ENCODE measurements around the gene SKIL. TPM values are rescaled to one million over a fixed set of nuclear protein-coding genes. Genes with fewer than 3 reads are reported as not detected.

SKIL gene
- total RNA-seq, 2 experiments from 2014 or later: 20.9 to 22.7 TPM

DNA sequence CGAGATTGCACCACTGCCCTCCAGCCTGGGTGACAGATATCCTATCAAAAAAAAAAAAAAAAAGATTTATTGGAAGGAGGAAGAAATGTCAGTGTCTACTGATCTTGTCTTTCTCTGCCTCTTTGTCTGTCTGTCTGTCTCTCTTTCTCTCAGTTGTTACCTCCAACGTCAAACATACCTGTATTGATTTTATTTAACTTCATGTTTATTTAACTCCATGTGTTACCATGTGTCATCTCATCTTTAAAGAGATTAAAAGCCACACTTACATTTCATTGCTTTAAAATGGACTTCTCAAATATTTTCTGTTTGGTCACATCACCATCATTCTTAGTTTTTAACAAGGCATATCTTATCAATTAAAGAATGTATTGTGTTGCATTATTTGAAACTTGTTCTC, 70.6 kb downstream of the SKIL start:
- CTCF ChIA-PET: interaction anchor here (1.7 kb wide), 1 partner anchor 383 kb away, joined by 5 read pairs; no protein-coding TSS in a partner anchor
- Mint-ChIP-seq H3K9me3 (no peaks in the 10 kb centered on the region), H3K27me3 (peaks cover 2% of the 10 kb centered on the region), H3K27ac (no peak overlapping the region), H3K4me3 (no peak overlapping the region), H3K36me3 (no peaks in the 10 kb centered on the region), H3K4me1 (ENCODE audit: low read depth) (peaks cover 17% of the 10 kb centered on the region)
- POLR2A ChIA-PET: no interaction called here
- intact Hi-C loops (cut with micrococcal nuclease): loop anchor here (10.0 kb wide), 1 partner anchor 663 kb away; the partner anchor contains the start of genes ACTRT3 and TERC
- no peak for DNase-seq

DNA sequence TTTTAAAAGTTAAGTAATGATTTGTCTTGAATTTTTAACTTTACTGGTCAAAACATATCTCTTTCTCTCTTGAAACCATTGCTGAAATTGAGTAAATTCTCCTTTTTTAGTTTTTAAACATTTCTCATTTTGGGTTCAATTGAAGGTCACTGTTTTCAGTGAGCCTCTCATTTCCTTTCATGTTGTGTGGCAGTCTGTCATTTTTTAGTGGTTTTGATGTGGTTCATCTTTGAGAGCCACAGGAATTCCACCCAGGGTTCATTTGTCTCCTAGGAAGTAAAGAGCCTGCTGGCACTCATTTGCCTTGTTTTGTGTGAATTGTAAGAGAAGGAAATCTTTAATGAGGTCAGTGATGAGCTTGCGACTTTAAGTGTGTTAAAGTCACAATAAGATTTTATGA, 71.5 kb downstream of the SKIL start:
- Mint-ChIP-seq H3K27ac (no peak overlapping the region), H3K27me3 (peaks cover 2% of the 10 kb centered on the region), H3K4me1 (ENCODE audit: low read depth) (peaks cover 17% of the 10 kb centered on the region), H3K9me3 (no peaks in the 10 kb centered on the region), H3K4me3 (no peak overlapping the region), H3K36me3 (no peaks in the 10 kb centered on the region)
- CTCF ChIA-PET: interaction anchor here (1.7 kb wide), 1 partner anchor 383 kb away, joined by 5 read pairs; no protein-coding TSS in a partner anchor
- no peak for DNase-seq
- intact Hi-C loops (cut with micrococcal nuclease): loop anchor here (10.0 kb wide), 1 partner anchor 664 kb away; the partner anchor contains the start of genes ACTRT3 and TERC
- POLR2A ChIA-PET: no interaction called here

DNA sequence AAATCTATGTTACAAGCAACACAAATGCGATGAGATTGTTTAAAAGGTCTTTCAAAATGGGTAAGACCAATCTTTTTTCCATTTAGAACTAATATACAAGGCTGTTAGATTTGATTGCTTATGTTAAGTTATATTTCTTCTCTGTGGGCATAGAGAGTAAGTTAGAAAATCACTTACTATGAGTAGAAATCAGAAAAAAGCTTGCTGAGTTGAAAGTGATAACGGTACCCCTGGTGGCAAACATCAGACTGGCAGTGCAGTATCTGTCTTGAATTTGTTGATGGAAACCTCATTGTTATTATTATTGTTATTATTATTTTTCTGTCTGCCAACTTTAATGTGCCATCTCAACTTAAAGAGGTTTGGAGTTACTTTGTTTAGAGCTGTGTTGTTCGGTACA, 73.5 kb downstream of the SKIL start:
- POLR2A ChIA-PET: no interaction called here

DNA sequence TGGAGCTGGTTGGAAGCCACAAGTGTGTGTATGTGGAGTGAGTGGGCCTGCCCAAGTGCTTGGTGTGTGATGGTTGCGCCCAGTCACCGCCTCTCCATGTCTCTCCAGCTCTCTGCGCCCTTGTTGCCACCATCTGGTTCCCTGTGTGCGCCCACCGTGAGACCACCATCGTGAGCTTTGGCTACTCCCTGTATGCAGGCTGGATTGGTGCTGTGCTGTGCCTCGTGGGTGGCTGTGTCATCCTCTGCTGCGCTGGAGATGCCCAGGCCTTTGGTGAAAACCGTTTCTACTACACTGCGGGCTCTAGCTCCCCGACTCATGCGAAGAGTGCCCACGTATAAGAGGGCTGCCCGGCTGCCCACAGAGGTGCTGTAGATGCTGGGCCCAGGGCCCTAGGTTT, 74.9 kb downstream of the SKIL start:
- POLR2A ChIA-PET: no interaction called here
- no peaks in the 10 kb centered on the region for H3K9me3 Mint-ChIP-seq
- peaks cover 21% of the 10 kb centered on the region for H3K4me1 Mint-ChIP-seq (ENCODE audit: low read depth)
- H3K4me3 Mint-ChIP-seq: no peak overlapping the region
- no peak overlapping the region for H3K27ac Mint-ChIP-seq
- H3K36me3 Mint-ChIP-seq: no peaks in the 10 kb centered on the region
- DNase-seq: no peak
- CTCF ChIA-PET: interaction anchor here (0.6 to 1.4 kb wide), 2 partner anchors 122 to 379 kb away, joined by 5 to 6 read pairs; no protein-coding TSS in a partner anchor
- intact Hi-C loops (cut with micrococcal nuclease): no loop called here
- H3K27me3 Mint-ChIP-seq: peaks cover 2% of the 10 kb centered on the region

More for the DNA sequence above, 73.5 kb downstream of the SKIL start:
- Mint-ChIP-seq H3K36me3 (no peaks in the 10 kb centered on the region), H3K4me3 (no peak overlapping the region), H3K27me3 (peaks cover 2% of the 10 kb centered on the region), H3K27ac (no peak overlapping the region), H3K4me1 (ENCODE audit: low read depth) (peaks cover 17% of the 10 kb centered on the region), H3K9me3 (no peaks in the 10 kb centered on the region)
- intact Hi-C loops (cut with micrococcal nuclease): no loop called here
- no peak for DNase-seq
- CTCF ChIA-PET: interaction anchor here (0.6 to 2.2 kb wide), 5 partner anchors 9 to 1902 kb away, joined by 3 to 14 read pairs (median 3); no protein-coding TSS in a partner anchor

DNA sequence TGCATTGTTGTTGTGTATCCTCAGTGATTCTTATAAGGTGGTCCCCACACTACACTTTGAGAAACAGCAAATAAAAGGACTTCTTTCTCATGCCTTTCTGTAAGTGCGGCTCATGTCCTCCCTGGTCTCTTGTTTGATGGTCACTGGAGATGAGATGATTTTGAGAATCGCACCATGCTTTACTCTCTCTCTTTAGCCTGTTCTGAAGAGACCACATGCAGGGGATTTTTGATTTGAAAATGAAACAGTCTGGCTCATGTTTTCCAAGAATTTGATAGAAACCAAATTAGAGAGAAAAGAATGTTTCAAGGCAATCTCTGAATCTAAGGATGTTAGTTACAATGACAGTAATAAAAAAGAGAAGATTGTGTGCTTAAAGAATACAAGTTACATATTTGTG, 79.2 kb downstream of the SKIL start:
- CTCF ChIA-PET: interaction anchor here (1.4 kb wide), 1 partner anchor 23 kb away, joined by 5 read pairs; no protein-coding TSS in a partner anchor
- H3K4me1 Mint-ChIP-seq (ENCODE audit: low read depth): peaks cover 4% of the 10 kb centered on the region

DNA sequence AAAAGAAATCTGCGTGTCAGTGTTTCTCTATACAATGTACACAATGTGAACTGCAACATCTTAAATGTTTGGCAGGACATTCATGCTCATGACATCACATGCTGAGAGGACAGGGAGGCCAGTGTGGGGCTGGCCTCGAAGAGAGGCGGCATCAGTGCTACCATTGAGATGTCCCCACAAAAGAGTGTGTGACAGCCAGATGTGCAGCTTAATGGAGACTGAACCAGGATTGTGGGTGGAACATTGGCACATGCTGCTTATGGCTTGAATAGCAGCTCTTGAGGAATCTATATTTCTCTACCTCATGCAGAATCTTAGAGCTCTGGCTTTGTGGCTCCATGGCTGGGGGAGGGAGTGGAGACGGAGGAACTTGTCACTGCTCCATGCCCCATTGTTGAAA, 79.7 kb downstream of the SKIL start:
- Mint-ChIP-seq H3K4me1 (ENCODE audit: low read depth) (peaks cover 4% of the 10 kb centered on the region), H3K4me3 (no peak overlapping the region), H3K27me3 (peaks cover 10% of the 10 kb centered on the region), H3K36me3 (no peaks in the 10 kb centered on the region), H3K9me3 (no peaks in the 10 kb centered on the region), H3K27ac (no peak overlapping the region)
- DNase-seq: no peak
- POLR2A ChIA-PET: no interaction called here
- intact Hi-C loops (cut with micrococcal nuclease): no loop called here
- CTCF ChIA-PET: interaction anchor here (1.0 to 1.4 kb wide), 2 partner anchors 23 to 374 kb away, joined by 3 to 5 read pairs; no protein-coding TSS in a partner anchor

More for the DNA sequence above, 79.2 kb downstream of the SKIL start:
- DNase-seq: no peak
- no peaks in the 10 kb centered on the region for H3K9me3 Mint-ChIP-seq
- no peak overlapping the region for H3K4me3 Mint-ChIP-seq
- POLR2A ChIA-PET: no interaction called here
- H3K27ac Mint-ChIP-seq: no peak overlapping the region
- intact Hi-C loops (cut with micrococcal nuclease): no loop called here
- peaks cover 8% of the 10 kb centered on the region for H3K27me3 Mint-ChIP-seq
- H3K36me3 Mint-ChIP-seq: no peaks in the 10 kb centered on the region

DNA sequence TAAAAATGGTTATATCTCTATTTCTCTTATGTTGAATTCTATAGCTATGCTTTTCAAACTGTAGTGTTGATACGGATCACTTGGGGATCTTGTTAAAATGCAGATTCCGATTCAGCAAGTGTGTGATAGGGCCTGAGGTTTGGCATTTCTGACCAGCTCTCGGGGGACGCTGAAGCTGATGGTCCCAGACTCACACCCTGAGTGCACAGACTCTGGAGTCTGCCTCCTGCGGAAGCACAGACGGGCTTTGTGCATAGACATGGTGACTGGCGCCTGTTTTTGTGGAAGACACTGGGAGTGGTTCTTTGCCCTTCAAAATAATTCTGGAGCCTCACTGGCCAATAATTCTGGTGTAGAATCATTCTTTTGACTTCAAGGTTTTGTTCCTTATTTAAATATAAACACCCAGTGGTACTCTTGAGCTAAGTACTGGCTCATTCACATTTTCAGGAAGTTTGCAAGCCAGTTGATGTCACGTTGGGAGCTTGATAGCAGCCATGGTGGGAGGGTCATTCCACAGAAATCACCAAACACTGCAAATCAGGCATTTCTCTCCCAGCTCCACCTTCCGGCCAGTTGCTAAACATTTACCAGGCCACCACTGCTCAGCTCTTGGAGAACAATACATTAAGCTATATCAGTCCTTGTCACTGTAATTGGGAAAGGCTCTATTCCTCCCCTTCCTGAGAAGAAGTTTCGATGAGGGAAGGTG, 80.3 kb downstream of the SKIL start:
- H3K36me3 Mint-ChIP-seq: no peaks in the 10 kb centered on the region
- intact Hi-C loops (cut with micrococcal nuclease): no loop called here
- DNase-seq: no peak
- no peaks in the 10 kb centered on the region for H3K9me3 Mint-ChIP-seq
- POLR2A ChIA-PET: no interaction called here
- CTCF ChIA-PET: interaction anchor here (1.0 to 1.4 kb wide), 2 partner anchors 24 to 374 kb away, joined by 3 to 5 read pairs; no protein-coding TSS in a partner anchor
- H3K27ac Mint-ChIP-seq: no peak overlapping the region
- peaks cover 4% of the 10 kb centered on the region for H3K4me1 Mint-ChIP-seq (ENCODE audit: low read depth)
- no peak overlapping the region for H3K4me3 Mint-ChIP-seq
- H3K27me3 Mint-ChIP-seq: peaks cover 13% of the 10 kb centered on the region

DNA sequence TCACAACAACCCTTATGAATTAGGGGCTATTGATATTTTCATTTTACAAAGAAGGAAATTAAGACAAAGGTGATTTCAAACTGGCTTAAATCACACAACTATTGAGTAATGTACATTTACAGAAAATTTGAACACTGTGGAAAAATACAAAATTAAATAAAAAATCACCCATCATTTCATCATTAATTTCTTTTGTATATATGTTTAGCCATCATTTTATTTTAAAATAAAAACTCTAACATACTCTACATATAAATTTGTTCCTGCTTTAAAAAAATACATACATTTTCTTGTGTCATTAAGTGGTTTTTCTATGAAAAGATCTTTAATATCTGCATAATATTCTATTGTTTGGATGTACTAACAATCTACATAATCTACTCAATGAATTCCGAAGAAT, 81.3 kb downstream of the SKIL start:
- intact Hi-C loops (cut with micrococcal nuclease): no loop called here
- no peak overlapping the region for H3K4me3 Mint-ChIP-seq
- H3K27ac Mint-ChIP-seq: no peak overlapping the region
- no peaks in the 10 kb centered on the region for H3K9me3 Mint-ChIP-seq
- peaks cover 4% of the 10 kb centered on the region for H3K4me1 Mint-ChIP-seq (ENCODE audit: low read depth)
- no peak for DNase-seq
- H3K36me3 Mint-ChIP-seq: no peaks in the 10 kb centered on the region
- CTCF ChIA-PET: no interaction called here
- peaks cover 13% of the 10 kb centered on the region for H3K27me3 Mint-ChIP-seq
- POLR2A ChIA-PET: no interaction called here

DNA sequence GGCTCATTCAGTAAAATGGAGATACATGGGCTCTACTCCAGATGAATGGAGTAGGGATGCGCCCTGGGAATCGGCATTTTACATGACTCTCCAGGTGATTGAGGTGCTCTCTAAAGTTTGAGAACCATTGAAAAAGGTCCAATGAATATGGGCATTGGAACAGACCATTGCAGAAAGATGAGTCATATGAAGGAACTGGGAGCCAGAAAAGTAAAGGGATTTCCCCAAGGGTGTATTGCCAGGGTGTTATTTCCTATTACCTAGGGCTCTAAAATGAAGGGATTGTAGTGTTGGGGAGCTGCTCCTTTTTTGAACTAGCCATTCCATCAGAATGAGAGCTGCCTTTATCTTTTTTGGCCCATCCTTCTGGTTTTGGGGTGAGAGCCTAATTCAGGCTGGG, 82.8 kb downstream of the SKIL start:
- Mint-ChIP-seq H3K27me3 (peaks cover 19% of the 10 kb centered on the region), H3K36me3 (no peaks in the 10 kb centered on the region), H3K27ac (no peak overlapping the region), H3K9me3 (no peaks in the 10 kb centered on the region), H3K4me3 (no peak overlapping the region), H3K4me1 (ENCODE audit: low read depth) (peaks cover 4% of the 10 kb centered on the region)
- POLR2A ChIA-PET: no interaction called here
- CTCF ChIA-PET: interaction anchor here (0.8 to 1.2 kb wide), 4 partner anchors 10 to 372 kb away, joined by 3 read pairs; no protein-coding TSS in a partner anchor
- intact Hi-C loops (cut with micrococcal nuclease): no loop called here
- DNase-seq: no peak

DNA sequence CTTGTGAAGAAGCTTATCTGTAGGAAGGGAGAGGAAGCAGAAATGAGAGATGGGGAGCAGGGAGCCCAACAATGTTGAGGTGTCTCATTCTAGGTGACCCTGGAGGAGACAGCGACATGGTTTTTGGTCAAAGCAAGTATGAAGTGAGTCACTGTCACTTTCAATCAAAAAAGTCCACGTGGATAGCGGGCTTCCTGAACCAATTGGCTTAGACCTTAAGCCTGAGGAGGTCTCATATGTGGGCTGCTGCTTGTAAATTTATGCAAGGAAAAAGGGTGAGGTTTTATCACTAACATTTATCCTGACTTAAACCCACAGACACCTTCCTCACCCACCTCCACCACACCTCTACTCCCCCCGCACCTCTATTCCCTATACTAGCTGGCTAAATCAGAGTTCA, 83.9 kb downstream of the SKIL start:
- peaks cover 4% of the 10 kb centered on the region for H3K4me1 Mint-ChIP-seq (ENCODE audit: low read depth)
- H3K9me3 Mint-ChIP-seq: no peaks in the 10 kb centered on the region
- intact Hi-C loops (cut with micrococcal nuclease): no loop called here
- ChIA-PET POLR2A (no interaction called here), CTCF (interaction anchor here (0.9 kb wide), 1 partner anchor 27 kb away, joined by 3 read pairs; no protein-coding TSS in a partner anchor)
- no peaks in the 10 kb centered on the region for H3K36me3 Mint-ChIP-seq
- peaks cover 19% of the 10 kb centered on the region for H3K27me3 Mint-ChIP-seq
- no peak for DNase-seq
- H3K27ac Mint-ChIP-seq: no peak overlapping the region
- H3K4me3 Mint-ChIP-seq: no peak overlapping the region

DNA sequence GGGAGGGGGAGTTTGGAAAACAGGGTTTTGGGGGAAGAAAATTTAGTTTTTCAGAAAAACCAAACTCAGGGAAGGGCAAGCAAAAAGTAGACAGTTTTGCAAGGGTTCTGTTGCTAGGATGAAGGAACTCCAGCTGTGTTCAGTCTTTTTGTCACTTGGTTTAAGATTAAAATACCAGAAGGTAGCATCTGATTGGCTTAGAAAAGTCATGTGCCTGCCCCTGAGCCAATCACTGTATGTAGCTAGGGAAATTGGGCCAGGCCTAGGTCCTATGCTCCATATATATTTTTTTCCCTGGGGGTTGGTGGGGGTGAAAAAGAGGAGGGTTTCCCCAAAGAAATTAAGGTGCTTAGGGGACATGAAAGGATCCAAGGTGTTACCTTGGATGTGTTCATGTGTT, 85.4 kb downstream of the SKIL start:
- CTCF ChIA-PET: interaction anchor here (1.1 kb wide), 1 partner anchor 8 kb away, joined by 4 read pairs; no protein-coding TSS in a partner anchor
- POLR2A ChIA-PET: no interaction called here
- DNase-seq: no peak
- intact Hi-C loops (cut with micrococcal nuclease): no loop called here
- Mint-ChIP-seq H3K36me3 (no peaks in the 10 kb centered on the region), H3K4me3 (no peak overlapping the region), H3K4me1 (ENCODE audit: low read depth) (no peaks in the 10 kb centered on the region), H3K27me3 (peaks cover 19% of the 10 kb centered on the region), H3K27ac (no peak overlapping the region), H3K9me3 (no peaks in the 10 kb centered on the region)

DNA sequence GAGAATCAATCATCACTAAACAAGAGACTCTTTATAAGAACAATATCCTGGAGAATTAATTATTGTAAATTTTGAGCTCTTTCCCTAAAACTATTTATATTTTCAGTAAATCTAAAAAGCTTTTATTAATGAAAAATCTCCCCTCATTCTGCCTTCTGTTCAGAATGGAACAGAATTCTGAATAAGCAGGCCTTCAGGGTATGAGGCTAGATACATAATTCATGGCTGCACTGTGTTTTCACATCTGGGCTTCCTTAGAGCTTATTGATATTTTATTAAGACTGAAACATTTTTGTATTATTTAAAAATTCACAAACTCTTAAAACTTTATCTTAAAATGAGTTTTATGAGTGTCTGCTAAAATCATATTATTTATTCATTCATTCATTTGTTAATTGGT, 85.9 kb downstream of the SKIL start:
- no peak for DNase-seq
- Mint-ChIP-seq H3K4me3 (no peak overlapping the region), H3K9me3 (no peaks in the 10 kb centered on the region), H3K36me3 (no peaks in the 10 kb centered on the region), H3K4me1 (ENCODE audit: low read depth) (no peaks in the 10 kb centered on the region), H3K27ac (no peak overlapping the region), H3K27me3 (peaks cover 19% of the 10 kb centered on the region)
- CTCF ChIA-PET: interaction anchor here (1.1 kb wide), 1 partner anchor 8 kb away, joined by 4 read pairs; no protein-coding TSS in a partner anchor
- intact Hi-C loops (cut with micrococcal nuclease): no loop called here
- POLR2A ChIA-PET: no interaction called here
